ENCODE measurements around the gene PKM. TPM values are rescaled to one million over a fixed set of nuclear protein-coding genes. Genes with fewer than 3 reads are reported as not detected.
A peak's percentile ranks its signal among the peaks of the same experiment; 100 is the strongest.
"Not testable (repeated sequence)": the region's sequence is repeated elsewhere in the genome, so short reads cannot be mapped to it uniquely, and the experiment has no call there.

PKM gene
- total and polyA plus RNA-seq, 2 donors (not counting 1 experiment from before 2014, with no cell fraction given): 1,892 to 2,521 TPM

DNA sequence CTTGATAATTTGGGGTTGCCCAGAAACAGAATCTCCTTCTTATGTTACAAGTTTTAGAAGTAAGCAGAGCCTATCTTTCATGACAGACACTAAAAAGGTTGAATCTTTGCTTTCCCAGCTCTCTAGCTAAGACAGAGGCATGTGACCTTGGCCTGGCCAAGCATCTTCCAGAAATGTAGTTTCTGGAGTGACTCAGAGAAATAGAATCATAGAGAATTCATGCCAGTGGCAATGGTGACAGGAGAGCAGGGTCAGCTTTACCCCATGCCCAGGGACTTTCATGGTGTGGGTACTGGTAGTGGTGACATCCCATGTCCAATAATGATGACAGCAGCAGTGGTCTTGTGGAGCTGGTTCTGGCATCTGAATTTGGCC, 45.3 kb upstream of the PKM start:
- H2AFZ ChIP-seq (ENCODE audit: low read length): no peak overlapping the region
- TF ChIP-seq, protein P1, sequence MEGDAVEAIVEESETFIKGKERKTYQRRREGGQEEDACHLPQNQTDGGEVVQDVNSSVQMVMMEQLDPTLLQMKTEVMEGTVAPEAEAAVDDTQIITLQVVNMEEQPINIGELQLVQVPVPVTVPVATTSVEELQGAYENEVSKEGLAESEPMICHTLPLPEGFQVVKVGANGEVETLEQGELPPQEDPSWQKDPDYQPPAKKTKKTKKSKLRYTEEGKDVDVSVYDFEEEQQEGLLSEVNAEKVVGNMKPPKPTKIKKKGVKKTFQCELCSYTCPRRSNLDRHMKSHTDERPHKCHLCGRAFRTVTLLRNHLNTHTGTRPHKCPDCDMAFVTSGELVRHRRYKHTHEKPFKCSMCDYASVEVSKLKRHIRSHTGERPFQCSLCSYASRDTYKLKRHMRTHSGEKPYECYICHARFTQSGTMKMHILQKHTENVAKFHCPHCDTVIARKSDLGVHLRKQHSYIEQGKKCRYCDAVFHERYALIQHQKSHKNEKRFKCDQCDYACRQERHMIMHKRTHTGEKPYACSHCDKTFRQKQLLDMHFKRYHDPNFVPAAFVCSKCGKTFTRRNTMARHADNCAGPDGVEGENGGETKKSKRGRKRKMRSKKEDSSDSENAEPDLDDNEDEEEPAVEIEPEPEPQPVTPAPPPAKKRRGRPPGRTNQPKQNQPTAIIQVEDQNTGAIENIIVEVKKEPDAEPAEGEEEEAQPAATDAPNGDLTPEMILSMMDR (conservative IDR thresholded peaks at IDR 0.05 in 1 of 2, IDR thresholded peaks at IDR 0.05 in 1 of 2; ENCODE audit: low read depth in 1 of 2, low read length in 2 of 2): no peak
- no peak for TF ChIP-seq EZH2 (IDR thresholded peaks at IDR 0.05; ENCODE audit: low read length, missing control alignments)
- no peaks in the 10 kb centered on the region for H4K20me1 ChIP-seq (ENCODE audit: control insufficient read depth, extremely low read depth, insufficient read depth, low read length)
- no peak overlapping the region for H3K27ac ChIP-seq (ENCODE audit: insufficient read depth, low read length)
- no peak overlapping the region for H3K4me2 ChIP-seq (ENCODE audit: extremely low read depth, insufficient read depth, low read length)
- H3K79me2 ChIP-seq (ENCODE audit: control insufficient read depth, insufficient read depth, low read length): peaks cover 2% of the 10 kb centered on the region
- no peak overlapping the region for H3K9ac ChIP-seq (ENCODE audit: insufficient read depth, low read length)
- H3K4me1 ChIP-seq (ENCODE audit: control insufficient read depth, extremely low read depth, insufficient read depth, low read length): peaks cover 3% of the 10 kb centered on the region
- no peak for DNase-seq (ENCODE audit: low read depth in 2 of 2)
- no peaks in the 10 kb centered on the region for H3K9me3 ChIP-seq (ENCODE audit: control insufficient read depth, insufficient read depth, low read depth, low read length)
- H3K36me3 ChIP-seq (ENCODE audit: control insufficient read depth, insufficient read depth, low read length): no peaks in the 10 kb centered on the region
- no peaks in the 10 kb centered on the region for H3K27me3 ChIP-seq (ENCODE audit: control insufficient read depth, insufficient read depth, low read length)
- H3K4me3 ChIP-seq (replicated peaks in 1 of 4; ENCODE audit: control extremely low read depth in 1 of 4, insufficient read depth in 1 of 4, low read depth in 3 of 4, low read length in 4 of 4): no peak overlapping the region

DNA sequence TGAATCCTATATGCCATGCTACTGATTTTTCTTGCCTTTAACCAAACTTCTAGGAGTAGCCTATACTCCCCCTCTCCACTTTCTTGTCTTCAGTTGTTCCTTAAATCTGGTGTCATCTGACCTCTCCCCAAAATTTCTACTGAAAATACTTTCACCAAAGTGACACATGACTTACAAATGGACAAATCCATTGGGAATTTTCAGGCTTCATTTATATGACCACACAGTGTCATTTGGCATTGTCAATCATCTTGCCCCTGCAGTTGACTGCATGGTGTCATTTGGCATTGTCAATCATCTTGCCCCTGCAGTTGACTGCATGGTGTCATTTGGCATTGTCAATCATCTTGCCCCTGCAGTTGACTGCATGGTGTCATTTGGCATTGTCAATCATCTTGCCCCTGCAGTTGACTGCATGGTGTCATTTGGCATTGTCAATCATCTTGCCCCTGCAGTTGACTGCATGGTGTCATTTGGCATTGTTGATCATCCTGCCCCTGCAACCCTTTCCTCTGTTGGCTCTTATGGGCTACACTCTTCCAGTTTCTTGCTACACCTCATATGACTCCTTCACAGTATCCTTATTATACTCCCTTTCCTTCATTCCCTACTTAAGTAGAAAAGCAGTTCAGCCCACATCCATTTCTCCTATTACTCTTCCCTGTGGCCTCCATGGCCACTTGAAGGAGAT, 44.8 kb upstream of the PKM start:
- not testable (repeated sequence) for H3K27me3 ChIP-seq (ENCODE audit: control insufficient read depth, insufficient read depth, low read length); H3K4me3 ChIP-seq (replicated peaks in 1 of 4; ENCODE audit: control extremely low read depth in 1 of 4, insufficient read depth in 1 of 4, low read depth in 3 of 4, low read length in 4 of 4); H4K20me1 ChIP-seq (ENCODE audit: control insufficient read depth, extremely low read depth, insufficient read depth, low read length); H2AFZ ChIP-seq (ENCODE audit: low read length); DNase-seq (ENCODE audit: low read depth in 2 of 2); H3K4me1 ChIP-seq (ENCODE audit: control insufficient read depth, extremely low read depth, insufficient read depth, low read length); H3K79me2 ChIP-seq (ENCODE audit: control insufficient read depth, insufficient read depth, low read length); H3K27ac ChIP-seq (ENCODE audit: insufficient read depth, low read length); H3K9ac ChIP-seq (ENCODE audit: insufficient read depth, low read length); H3K4me2 ChIP-seq (ENCODE audit: extremely low read depth, insufficient read depth, low read length); H3K36me3 ChIP-seq (ENCODE audit: control insufficient read depth, insufficient read depth, low read length); H3K9me3 ChIP-seq (ENCODE audit: control insufficient read depth, insufficient read depth, low read depth, low read length)

GRCh38 chr15:72272997-72273352, 42.0 kb upstream of the PKM start:
- Histone ChIP-seq H3K9me3 (ENCODE audit: control insufficient read depth, insufficient read depth, low read depth, low read length) (no peaks in the 10 kb centered on the region), H3K4me1 (ENCODE audit: control insufficient read depth, extremely low read depth, insufficient read depth, low read length) (peaks cover 8% of the 10 kb centered on the region), H3K4me2 (ENCODE audit: extremely low read depth, insufficient read depth, low read length) (peak overlapping the region; percentile 76), H3K79me2 (ENCODE audit: control insufficient read depth, insufficient read depth, low read length) (peaks cover 6% of the 10 kb centered on the region), H4K20me1 (ENCODE audit: control insufficient read depth, extremely low read depth, insufficient read depth, low read length) (no peaks in the 10 kb centered on the region), H3K4me3 (replicated peaks in 1 of 4; ENCODE audit: control extremely low read depth in 1 of 4, insufficient read depth in 1 of 4, low read depth in 3 of 4, low read length in 4 of 4) (peak overlapping the region; percentile 56 to 88 (median 59)), H2AFZ (ENCODE audit: low read length) (peak overlapping the region; percentile 56), H3K36me3 (ENCODE audit: control insufficient read depth, insufficient read depth, low read length) (no peaks in the 10 kb centered on the region), H3K27ac (ENCODE audit: insufficient read depth, low read length) (peak overlapping the region; percentile 50), H3K9ac (ENCODE audit: insufficient read depth, low read length) (peak overlapping the region; percentile 24), H3K27me3 (ENCODE audit: control insufficient read depth, insufficient read depth, low read length) (no peaks in the 10 kb centered on the region)
- no peak for DNase-seq (ENCODE audit: low read depth in 2 of 2)
- TF ChIP-seq EZH2 (IDR thresholded peaks at IDR 0.05; ENCODE audit: low read length, missing control alignments): no peak
- TF ChIP-seq, protein P1 (conservative IDR thresholded peaks at IDR 0.05 in 1 of 2, IDR thresholded peaks at IDR 0.05 in 1 of 2; ENCODE audit: low read depth in 1 of 2, low read length in 2 of 2): no peak
